Measurements from ENCODE around the gene COQ8A.

COQ8A gene

DNA sequence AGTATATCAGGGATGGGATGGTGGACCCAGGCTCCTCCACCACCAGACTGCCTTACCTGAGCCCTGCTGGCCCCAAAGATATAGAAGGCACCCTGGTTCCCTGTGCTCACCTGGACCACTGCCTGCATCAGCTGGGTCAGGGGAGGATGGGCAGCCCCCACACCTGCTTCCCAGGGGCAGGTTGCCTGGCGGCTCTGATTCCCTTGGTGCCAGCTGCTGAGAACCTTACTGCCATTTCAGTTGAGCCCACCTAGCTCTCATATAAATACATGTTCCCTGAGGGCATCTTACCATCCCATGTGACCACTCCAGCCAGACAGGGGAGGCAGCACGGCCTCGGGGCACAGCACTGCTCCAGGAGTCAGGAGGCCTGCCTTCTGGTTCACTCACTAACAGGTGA is 45.3 kb upstream of the COQ8A start:
- TF ChIP-seq, protein P1, sequence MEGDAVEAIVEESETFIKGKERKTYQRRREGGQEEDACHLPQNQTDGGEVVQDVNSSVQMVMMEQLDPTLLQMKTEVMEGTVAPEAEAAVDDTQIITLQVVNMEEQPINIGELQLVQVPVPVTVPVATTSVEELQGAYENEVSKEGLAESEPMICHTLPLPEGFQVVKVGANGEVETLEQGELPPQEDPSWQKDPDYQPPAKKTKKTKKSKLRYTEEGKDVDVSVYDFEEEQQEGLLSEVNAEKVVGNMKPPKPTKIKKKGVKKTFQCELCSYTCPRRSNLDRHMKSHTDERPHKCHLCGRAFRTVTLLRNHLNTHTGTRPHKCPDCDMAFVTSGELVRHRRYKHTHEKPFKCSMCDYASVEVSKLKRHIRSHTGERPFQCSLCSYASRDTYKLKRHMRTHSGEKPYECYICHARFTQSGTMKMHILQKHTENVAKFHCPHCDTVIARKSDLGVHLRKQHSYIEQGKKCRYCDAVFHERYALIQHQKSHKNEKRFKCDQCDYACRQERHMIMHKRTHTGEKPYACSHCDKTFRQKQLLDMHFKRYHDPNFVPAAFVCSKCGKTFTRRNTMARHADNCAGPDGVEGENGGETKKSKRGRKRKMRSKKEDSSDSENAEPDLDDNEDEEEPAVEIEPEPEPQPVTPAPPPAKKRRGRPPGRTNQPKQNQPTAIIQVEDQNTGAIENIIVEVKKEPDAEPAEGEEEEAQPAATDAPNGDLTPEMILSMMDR (conservative IDR thresholded peaks at IDR 0.05; ENCODE audit: low read depth, low read length): no peak
- no peak overlapping the region for H3K4me3 ChIP-seq (ENCODE audit: low read depth, low read length)
- DNase-seq (ENCODE audit: low read depth): no peak

DNA sequence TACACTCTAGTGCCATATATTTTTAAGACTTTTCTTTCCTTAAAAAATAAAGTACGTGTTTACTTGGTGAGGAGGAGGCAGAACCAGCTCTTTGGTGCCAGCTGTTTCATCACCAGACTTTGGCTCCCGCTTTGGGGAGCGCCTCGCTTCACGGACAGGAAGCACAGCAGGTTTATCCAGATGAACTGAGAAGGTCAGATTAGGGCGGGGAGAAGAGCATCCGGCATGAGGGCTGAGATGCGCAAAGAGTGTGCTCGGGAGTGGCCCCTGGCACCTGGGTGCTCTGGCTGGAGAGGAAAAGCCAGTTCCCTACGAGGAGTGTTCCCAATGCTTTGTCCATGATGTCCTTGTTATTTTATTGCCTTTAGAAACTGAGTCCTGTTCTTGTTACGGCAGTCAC is 44.5 kb upstream of the COQ8A start:
- TF ChIP-seq, protein P1 (conservative IDR thresholded peaks at IDR 0.05; ENCODE audit: low read depth, low read length): no peak
- DNase-seq (ENCODE audit: low read depth): no peak
- no peak overlapping the region for H3K4me3 ChIP-seq (ENCODE audit: low read depth, low read length)

DNA sequence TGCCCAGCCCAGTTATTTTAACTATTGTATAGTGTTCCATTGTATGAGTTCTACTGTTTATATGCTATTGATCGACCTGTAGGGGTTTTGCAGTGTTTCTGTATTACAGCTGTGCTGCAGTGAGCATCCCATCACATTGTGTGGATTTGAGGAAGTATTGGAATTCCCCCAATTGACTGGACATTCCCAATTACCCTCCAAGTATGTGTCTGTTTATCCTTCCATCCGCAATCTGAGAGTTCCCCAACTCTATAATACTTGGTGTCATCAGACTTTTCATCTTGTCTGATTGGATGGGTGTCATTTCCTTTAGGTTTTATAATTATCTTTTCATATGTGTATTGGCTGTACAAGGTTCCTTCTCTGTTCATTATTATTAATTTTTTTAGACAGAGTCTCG is 41.8 kb upstream of the COQ8A start:
- DNase-seq (ENCODE audit: low read depth): no peak
- TF ChIP-seq, protein P1 (conservative IDR thresholded peaks at IDR 0.05; ENCODE audit: low read depth, low read length): no peak
- H3K4me3 ChIP-seq (ENCODE audit: low read depth, low read length): no peak overlapping the region

DNA sequence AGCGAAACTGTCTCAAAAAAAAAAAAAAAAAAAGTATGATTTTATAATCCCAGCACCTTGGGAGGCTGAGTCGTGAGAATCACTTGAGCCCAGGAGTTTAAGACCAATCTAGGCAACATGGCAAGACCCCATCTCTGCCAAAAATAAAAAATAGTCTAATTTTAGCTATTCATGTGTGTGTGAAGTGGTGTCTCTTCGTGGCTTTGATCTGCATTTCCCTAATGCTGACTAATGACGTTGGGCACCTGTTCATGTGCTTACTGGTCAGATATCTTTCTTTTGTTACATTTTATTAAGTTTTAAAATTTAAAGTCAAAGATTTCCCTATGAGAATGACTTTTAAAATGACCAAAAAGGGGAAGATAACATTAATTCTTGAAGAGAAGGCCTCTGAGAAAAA is 38.7 kb upstream of the COQ8A start:
- no peak overlapping the region for H3K4me3 ChIP-seq (ENCODE audit: low read depth, low read length)
- DNase-seq (ENCODE audit: low read depth): no peak
- TF ChIP-seq, protein P1 (conservative IDR thresholded peaks at IDR 0.05; ENCODE audit: low read depth, low read length): no peak

DNA sequence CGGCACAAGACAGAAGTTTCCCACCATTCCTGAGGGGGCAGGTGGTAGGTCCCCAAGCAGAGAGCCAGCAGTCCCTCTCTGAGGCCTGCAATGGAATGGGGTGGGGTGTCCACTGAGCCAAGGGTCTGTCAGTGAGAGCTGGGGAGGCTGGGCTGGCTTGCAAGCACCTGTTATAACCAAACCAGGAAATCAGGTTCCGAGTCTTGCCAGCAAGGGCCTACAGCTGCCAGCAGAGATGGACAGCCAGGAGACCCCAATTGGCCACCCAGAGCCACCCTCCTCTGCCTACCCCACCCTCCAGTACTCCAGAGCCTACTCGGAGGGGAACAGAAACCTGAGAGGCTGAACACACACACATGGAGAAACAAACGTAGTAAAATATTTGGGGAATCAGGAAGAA is 37.5 kb upstream of the COQ8A start:
- TF ChIP-seq, protein P1 (conservative IDR thresholded peaks at IDR 0.05; ENCODE audit: low read depth, low read length): no peak
- DNase-seq (ENCODE audit: low read depth): no peak
- H3K4me3 ChIP-seq (ENCODE audit: low read depth, low read length): no peak overlapping the region

DNA sequence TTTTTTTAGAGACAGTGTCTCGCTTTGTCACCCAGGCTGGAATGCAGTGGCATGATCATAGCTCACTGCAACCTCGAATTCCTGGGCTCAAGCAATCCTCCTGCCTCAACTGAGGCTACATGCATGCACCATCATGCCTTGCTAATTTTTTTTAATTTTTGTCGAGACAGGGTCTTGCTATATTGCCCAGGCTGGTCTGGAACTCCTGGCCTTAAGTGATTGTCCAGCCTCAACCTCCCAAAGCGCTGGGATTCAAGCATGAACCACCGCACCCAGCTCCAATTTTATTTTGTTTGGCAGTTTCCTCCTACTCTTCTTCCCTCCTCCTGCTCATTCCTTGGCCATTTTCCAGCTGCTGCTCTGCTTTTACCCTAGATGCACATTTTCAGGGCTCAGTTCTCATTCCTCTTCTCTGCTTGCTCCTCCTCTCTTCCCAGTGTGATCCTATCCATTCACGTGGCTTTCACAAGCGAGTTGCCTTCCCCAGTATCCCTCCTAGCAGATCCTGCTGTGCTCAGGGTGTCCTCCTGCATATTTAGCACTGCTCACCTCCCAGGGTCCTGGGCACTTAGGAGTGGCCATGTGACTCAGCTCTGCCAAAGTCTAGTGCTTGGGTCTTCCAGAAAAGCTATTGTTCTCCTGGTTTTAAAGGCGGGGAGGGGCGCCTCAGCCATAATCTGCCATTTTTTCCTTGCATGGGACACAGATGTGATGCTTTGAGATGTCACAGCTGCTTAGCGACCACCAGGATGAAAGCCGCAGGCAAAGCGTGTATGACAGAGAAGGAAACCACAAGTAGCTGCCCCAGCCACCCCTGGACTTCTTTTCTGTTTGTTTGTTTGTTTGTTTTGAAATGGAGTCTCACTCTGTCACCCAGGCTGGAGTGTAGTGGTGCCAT is 36.0 kb upstream of the COQ8A start:
- TF ChIP-seq, protein P1 (conservative IDR thresholded peaks at IDR 0.05; ENCODE audit: low read depth, low read length): no peak
- peak; percentile 88 for DNase-seq (ENCODE audit: low read depth)
- no peak overlapping the region for H3K4me3 ChIP-seq (ENCODE audit: low read depth, low read length)

DNA sequence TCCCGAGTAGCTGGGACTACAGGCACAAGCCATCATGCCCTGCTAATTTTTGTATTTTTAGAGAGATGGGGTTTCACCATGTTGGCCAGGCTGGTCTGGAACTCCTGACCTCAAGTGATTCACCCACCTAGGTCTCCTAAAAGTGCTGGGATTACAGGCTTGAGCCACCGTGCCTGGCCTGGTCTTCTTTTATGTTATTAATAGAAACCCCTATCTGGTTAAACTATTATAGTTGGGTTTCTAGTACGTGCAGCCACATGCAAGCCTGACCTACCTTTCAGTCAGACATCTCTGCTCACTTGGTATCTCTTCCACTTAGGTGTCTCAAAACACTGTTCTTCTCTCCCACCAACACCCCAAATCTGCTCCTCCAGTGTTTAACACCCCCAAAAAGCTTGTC is 35.3 kb upstream of the COQ8A start:
- no peak for DNase-seq (ENCODE audit: low read depth)
- no peak overlapping the region for H3K4me3 ChIP-seq (ENCODE audit: low read depth, low read length)
- TF ChIP-seq, protein P1 (conservative IDR thresholded peaks at IDR 0.05; ENCODE audit: low read depth, low read length): no peak
